ENCODE measurements around the gene SOX12.
"Not testable (repeated sequence)": the region's sequence is repeated elsewhere in the genome, so short reads cannot be mapped to it uniquely, and the experiment has no call there.

The SOX12 gene

GRCh38 chr20:362271-363254 is 37.2 kb downstream of the SOX12 start:
- DNase-seq (ENCODE audit: low read depth in 2 of 2, low spot score in 1 of 2): no peak

- DNase-seq (ENCODE audit: low read depth in 2 of 2, low spot score in 1 of 2): no peak
Observed at GRCh38 chr20:363319-364078, 38.1 kb downstream of the SOX12 start.

GRCh38 chr20:364905-365794 is 39.8 kb downstream of the SOX12 start:
- no peak for DNase-seq (ENCODE audit: low read depth in 2 of 2, low spot score in 1 of 2)

GRCh38 chr20:366041-366718 is 40.8 kb downstream of the SOX12 start:
- no peak for DNase-seq (ENCODE audit: low read depth in 2 of 2, low spot score in 1 of 2)

GRCh38 chr20:366719-367485 is 41.5 kb downstream of the SOX12 start:
- no peak for DNase-seq (ENCODE audit: low read depth in 2 of 2, low spot score in 1 of 2)

- DNase-seq (ENCODE audit: low read depth in 2 of 2, low spot score in 1 of 2): no peak
Observed at GRCh38 chr20:367486-367887, 42.1 kb downstream of the SOX12 start.

- DNase-seq (ENCODE audit: low read depth in 2 of 2, low spot score in 1 of 2): no peak
Observed at GRCh38 chr20:368915-369314, 43.6 kb downstream of the SOX12 start.

GRCh38 chr20:370151-370600 is 44.8 kb downstream of the SOX12 start:
- DNase-seq (ENCODE audit: low read depth in 2 of 2, low spot score in 1 of 2): no peak

- no peak for DNase-seq (ENCODE audit: low read depth in 2 of 2, low spot score in 1 of 2)
Observed at GRCh38 chr20:370977-371754, 45.8 kb downstream of the SOX12 start.

GRCh38 chr20:371755-372542 is 46.6 kb downstream of the SOX12 start:
- no peak for DNase-seq (ENCODE audit: low read depth in 2 of 2, low spot score in 1 of 2)

- DNase-seq (ENCODE audit: low read depth in 2 of 2, low spot score in 1 of 2): not testable (repeated sequence)
Observed at GRCh38 chr20:372543-373082, 47.3 kb downstream of the SOX12 start.

- no peak for DNase-seq (ENCODE audit: low read depth in 2 of 2, low spot score in 1 of 2)
Observed at GRCh38 chr20:373171-373890, 48.0 kb downstream of the SOX12 start.

GRCh38 chr20:375265-375889 is 50.0 kb downstream of the SOX12 start:
- no peak for DNase-seq (ENCODE audit: low read depth in 2 of 2, low spot score in 1 of 2)

GRCh38 chr20:376089-376488 is 50.7 kb downstream of the SOX12 start:
- no peak for DNase-seq (ENCODE audit: low read depth in 2 of 2, low spot score in 1 of 2)

- no peak for DNase-seq (ENCODE audit: low read depth in 2 of 2, low spot score in 1 of 2)
Observed at GRCh38 chr20:376750-377149, 51.4 kb downstream of the SOX12 start.

- DNase-seq (ENCODE audit: low read depth in 2 of 2, low spot score in 1 of 2): not testable (repeated sequence)
Observed at GRCh38 chr20:377578-377977, 52.2 kb downstream of the SOX12 start.

- DNase-seq (ENCODE audit: low read depth in 2 of 2, low spot score in 1 of 2): no peak
Observed at GRCh38 chr20:378961-379336, 53.6 kb downstream of the SOX12 start.

Data from stimulated activated CD8-positive, alpha-beta memory T cell treated with anti-CD3 and anti-CD28 coated beads, Interleukin-4, amount 100 ng/mL, for 1 hour (primary cell).